ENCODE data around the gene WSB1.

WSB1 gene

DNA sequence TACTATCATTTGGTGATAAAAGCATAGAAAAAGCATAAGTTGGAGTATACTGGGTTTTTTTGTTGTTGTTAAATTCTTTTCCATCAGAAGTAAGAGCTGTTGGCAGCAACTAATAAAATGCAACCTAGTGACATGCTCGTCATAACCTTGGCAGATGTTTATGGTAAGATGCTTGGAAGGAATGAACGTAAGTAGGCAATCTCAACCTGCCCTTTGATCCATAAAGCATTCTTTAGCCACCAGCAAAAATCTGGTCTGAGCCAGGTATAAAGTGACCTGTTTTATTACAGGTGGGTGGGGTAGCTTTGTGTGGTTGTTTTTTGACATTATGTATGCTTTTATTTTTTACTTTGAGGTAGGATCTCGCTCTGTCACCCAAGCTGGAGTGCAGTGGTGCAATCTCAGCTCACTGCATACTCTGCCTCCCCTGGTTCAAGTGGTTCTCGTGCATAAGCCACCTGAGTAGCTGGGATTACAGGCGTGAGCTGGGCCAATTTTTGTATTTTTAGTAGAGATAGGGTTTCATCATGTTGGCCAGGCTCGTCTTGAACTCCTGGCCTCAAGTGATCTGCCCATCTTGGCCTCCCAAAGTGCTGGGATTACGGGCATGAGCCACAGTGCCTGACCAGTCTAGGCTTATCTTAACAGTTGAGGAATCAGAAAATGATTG lies 22.0 kb downstream of the WSB1 start:
- no peaks in the 10 kb centered on the region for H3K9me2 ChIP-seq (ENCODE audit: low read depth, low read length)
- H3K36me3 ChIP-seq (ENCODE audit: insufficient read depth, low read length) = peaks cover 74% of the 10 kb centered on the region
- no peaks in the 10 kb centered on the region for H3F3A ChIP-seq (ENCODE audit: insufficient read depth, low read length)
- no peak overlapping the region for H3K27ac ChIP-seq (ENCODE audit: low read depth, low read length, poor library complexity, severe bottlenecking)
- TF ChIP-seq EZH2 (IDR thresholded peaks at IDR 0.05; ENCODE audit: borderline replicate concordance, low read length) = no peak
- no peak for TF ChIP-seq CTCF (IDR thresholded peaks at IDR 0.05; ENCODE audit: low read length)
- H3K79me2 ChIP-seq (ENCODE audit: insufficient read depth, low read length) = no peaks in the 10 kb centered on the region
- no peaks in the 10 kb centered on the region for H3K4me1 ChIP-seq (ENCODE audit: insufficient read depth, low read length, severe bottlenecking)
- no peaks in the 10 kb centered on the region for H4K20me1 ChIP-seq (ENCODE audit: insufficient read depth, low read length)
- H3K27me3 ChIP-seq (ENCODE audit: insufficient read depth, low read length) = no peaks in the 10 kb centered on the region
- H3K9ac ChIP-seq (ENCODE audit: low read length) = no peak overlapping the region
- H3K4me2 ChIP-seq (ENCODE audit: low read length) = no peak overlapping the region
- H3K4me3 ChIP-seq (ENCODE audit: low read depth, low read length, poor library complexity, severe bottlenecking) = no peak overlapping the region
- H2AFZ ChIP-seq (ENCODE audit: low read length) = no peak overlapping the region
- H3K9me3 ChIP-seq (ENCODE audit: low read length) = no peaks in the 10 kb centered on the region

- H3K9ac ChIP-seq (ENCODE audit: low read length) = no peak overlapping the region
- no peaks in the 10 kb centered on the region for H4K20me1 ChIP-seq (ENCODE audit: insufficient read depth, low read length)
- TF ChIP-seq CTCF (IDR thresholded peaks at IDR 0.05; ENCODE audit: low read length) (no peak), EZH2 (IDR thresholded peaks at IDR 0.05; ENCODE audit: borderline replicate concordance, low read length) (no peak)
- H3K36me3 ChIP-seq (ENCODE audit: insufficient read depth, low read length) = peaks cover 53% of the 10 kb centered on the region
- no peaks in the 10 kb centered on the region for H3K9me3 ChIP-seq (ENCODE audit: low read length)
- H3K79me2 ChIP-seq (ENCODE audit: insufficient read depth, low read length) = no peaks in the 10 kb centered on the region
- no peaks in the 10 kb centered on the region for H3K27me3 ChIP-seq (ENCODE audit: insufficient read depth, low read length)
- no peak overlapping the region for H3K27ac ChIP-seq (ENCODE audit: low read depth, low read length, poor library complexity, severe bottlenecking)
- H3K4me1 ChIP-seq (ENCODE audit: insufficient read depth, low read length, severe bottlenecking) = no peaks in the 10 kb centered on the region
- H3K9me2 ChIP-seq (ENCODE audit: low read depth, low read length) = no peaks in the 10 kb centered on the region
- H3K4me2 ChIP-seq (ENCODE audit: low read length) = no peak overlapping the region
- no peak overlapping the region for H2AFZ ChIP-seq (ENCODE audit: low read length)
- H3K4me3 ChIP-seq (ENCODE audit: low read depth, low read length, poor library complexity, severe bottlenecking) = no peak overlapping the region
- H3F3A ChIP-seq (ENCODE audit: insufficient read depth, low read length) = no peaks in the 10 kb centered on the region
These were observed 24.3 kb downstream of the WSB1 start for GRCh38 chr17:27318228-27318627.

DNA sequence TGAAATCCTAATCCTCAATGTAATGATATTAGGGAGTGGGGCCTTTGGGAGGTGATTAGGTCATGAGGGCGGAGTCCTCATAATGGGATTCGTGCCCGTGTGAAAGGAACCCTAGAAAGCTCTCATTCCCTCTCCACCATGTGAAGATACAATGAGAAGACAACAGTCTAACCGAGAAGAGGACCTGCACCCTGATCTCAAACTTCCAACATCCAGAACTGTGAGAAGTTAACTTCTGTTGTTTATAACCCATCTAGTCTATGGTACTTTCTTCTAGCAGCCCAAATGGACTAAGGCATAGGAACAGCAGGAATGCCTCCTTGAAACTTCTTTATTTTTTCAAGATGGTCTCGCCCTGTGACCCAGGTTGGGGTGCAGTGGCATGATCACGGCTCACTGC lies 24.7 kb downstream of the WSB1 start:
- no peaks in the 10 kb centered on the region for H3K9me3 ChIP-seq (ENCODE audit: low read length)
- H3K9me2 ChIP-seq (ENCODE audit: low read depth, low read length) = no peaks in the 10 kb centered on the region
- H4K20me1 ChIP-seq (ENCODE audit: insufficient read depth, low read length) = no peaks in the 10 kb centered on the region
- H3K36me3 ChIP-seq (ENCODE audit: insufficient read depth, low read length) = peaks cover 49% of the 10 kb centered on the region
- H3K9ac ChIP-seq (ENCODE audit: low read length) = no peak overlapping the region
- H3K4me1 ChIP-seq (ENCODE audit: insufficient read depth, low read length, severe bottlenecking) = no peaks in the 10 kb centered on the region
- no peak overlapping the region for H3K4me3 ChIP-seq (ENCODE audit: low read depth, low read length, poor library complexity, severe bottlenecking)
- no peak for TF ChIP-seq EZH2 (IDR thresholded peaks at IDR 0.05; ENCODE audit: borderline replicate concordance, low read length)
- TF ChIP-seq CTCF (IDR thresholded peaks at IDR 0.05; ENCODE audit: low read length) = no peak
- H3F3A ChIP-seq (ENCODE audit: insufficient read depth, low read length) = no peaks in the 10 kb centered on the region
- no peaks in the 10 kb centered on the region for H3K79me2 ChIP-seq (ENCODE audit: insufficient read depth, low read length)
- no peak overlapping the region for H2AFZ ChIP-seq (ENCODE audit: low read length)
- H3K27ac ChIP-seq (ENCODE audit: low read depth, low read length, poor library complexity, severe bottlenecking) = no peak overlapping the region
- H3K4me2 ChIP-seq (ENCODE audit: low read length) = no peak overlapping the region
- H3K27me3 ChIP-seq (ENCODE audit: insufficient read depth, low read length) = no peaks in the 10 kb centered on the region
